H1 (cell line): ENCODE results near the gene CNTN5. TPM values are rescaled to one million over a fixed set of nuclear protein-coding genes. Genes with fewer than 3 reads are reported as not detected.

Experiments used
- CTCF ChIA-PET: fragments of 300-600 bp; sonication (Branson Sonifier 250); formaldehyde crosslinking; loops from one replicate; lab custom pipeline; 2021; ENCODE audit not compliant: partially characterized antibody; lab: Charles Lee
- POLR2A ChIA-PET: fragments of 300-600 bp; sonication (Branson Sonifier 250); formaldehyde crosslinking; loops from one replicate; lab custom pipeline; 2021; ENCODE audit warnings: inconsistent platforms; ENCODE audit not compliant: partially characterized antibody; lab: Charles Lee
- DNase-seq, 2 experiments: peaks; one replicate each; pipeline versions ENCODE4 v3.0.0 to v3.0.0-alpha.2; 2010 to 2022; ENCODE audit warnings: low spot score in 2 of 2, low read depth in 1 of 2, mixed read lengths in 1 of 2
- FAIRE-seq: peaks from 2 replicates; lab custom pipeline; 2011; peaks lifted over from hg19 to GRCh38; lab: Jason Lieb, UNC
- H2AFZ ChIP-seq: 2 replicates; pipeline ENCODE4 v1.8.1; 2012; ENCODE audit warnings: low read length, inconsistent platforms
- H2AK5ac ChIP-seq: 2 replicates; pipeline ENCODE4 v1.6.1; 2013; ENCODE audit warnings: low read depth, low read length
- H2BK120ac ChIP-seq: replicated peaks from 2 replicates; pipeline ENCODE3; 2013; ENCODE audit warnings: low read depth, low read length, inconsistent platforms
- H2BK12ac ChIP-seq: 2 replicates; pipeline ENCODE4 v1.6.1; 2013; ENCODE audit warnings: low read depth, low read length
- H2BK15ac ChIP-seq: 2 replicates; pipeline ENCODE4 v1.6.1; 2013; ENCODE audit warnings: low read length
- H2BK20ac ChIP-seq: 2 replicates; pipeline ENCODE4 v1.6.1; 2013; ENCODE audit warnings: low read length
- H2BK5ac ChIP-seq: 2 replicates; pipeline ENCODE4 v1.6.1; 2013; ENCODE audit warnings: low read depth, low read length
- H3K14ac ChIP-seq: 2 replicates; pipeline ENCODE4 v1.6.1; 2013; ENCODE audit warnings: inconsistent platforms; ENCODE audit not compliant: insufficient read length
- H3K18ac ChIP-seq: 2 replicates; pipeline ENCODE4 v1.6.1; 2013; ENCODE audit warnings: low read length; ENCODE audit errors: extremely low read depth
- H3K23ac ChIP-seq: 2 replicates; pipeline ENCODE4 v1.6.1; 2013; ENCODE audit warnings: inconsistent platforms; ENCODE audit not compliant: insufficient read length
- H3K23me2 ChIP-seq: 2 replicates; pipeline ENCODE4 v1.6.1; 2013; ENCODE audit warnings: low read depth, low read length
- H3K27ac ChIP-seq: 2 replicates; pipeline ENCODE4 v1.6.1; 2011; ENCODE audit warnings: low read depth, low read length, inconsistent platforms
- H3K27me3 ChIP-seq, 4 experiments: replicated peaks in 1 of 4; 1 replicate in 1 of 4; 2 replicates in 3 of 4; pipeline versions ENCODE4 v1.6.1 to v1.8.1; 2011 to 2013; ENCODE audit warnings: low read length in 3 of 4, mild to moderate bottlenecking in 3 of 4, inconsistent platforms in 2 of 4, mixed read lengths in 2 of 4, moderate library complexity in 1 of 4; ENCODE audit not compliant: control insufficient read depth in 3 of 4, insufficient read depth in 3 of 4; ENCODE audit errors: extremely low read depth in 1 of 4
- H3K36me3 ChIP-seq, 4 experiments: 2 replicates each; pipeline versions ENCODE4 v1.6.1 to v1.8.1; 2011 to 2013; ENCODE audit warnings: mild to moderate bottlenecking in 4 of 4, low read length in 3 of 4, moderate library complexity in 2 of 4, control low read depth in 1 of 4, inconsistent platforms in 1 of 4; ENCODE audit not compliant: insufficient read depth in 4 of 4, control insufficient read depth in 2 of 4
- H3K4ac ChIP-seq: replicated peaks from 2 replicates; pipeline ENCODE3; 2013; ENCODE audit warnings: low read length, low read depth, mixed read lengths, inconsistent platforms; ENCODE audit not compliant: insufficient read length
- H3K4me1 ChIP-seq, 4 experiments: replicated peaks in 1 of 4; 1 replicate in 1 of 4; 2 replicates in 3 of 4; pipeline versions ENCODE4 v1.6.1 to v1.8.1; 2011 to 2013; ENCODE audit warnings: low read length in 3 of 4, inconsistent platforms in 2 of 4, mixed read lengths in 1 of 4; ENCODE audit not compliant: insufficient read depth in 4 of 4, control insufficient read depth in 3 of 4
- H3K4me2 ChIP-seq, 2 experiments: 2 replicates each; pipeline versions ENCODE4 v1.6.1 to v1.8.1; 2011 to 2013; ENCODE audit warnings: low read depth in 2 of 2, low read length in 2 of 2, control low read depth in 1 of 2, inconsistent platforms in 1 of 2, mild to moderate bottlenecking in 1 of 2; ENCODE audit not compliant: insufficient read depth in 1 of 2
- H3K4me3 ChIP-seq, 4 experiments: fragments of 200-600, 300-600 bp in 1 of 4; sonication (generic), shearing (Covaris generic), sonication (Bioruptor Twin) in 1 of 4; 2 replicates each; pipeline versions ENCODE4 v1.5.1 to v1.8.1; 2011 to 2016; ENCODE audit warnings: low read length in 4 of 4, low read depth in 3 of 4, control low read depth in 2 of 4, inconsistent platforms in 2 of 4, mild to moderate bottlenecking in 2 of 4, mixed read lengths in 1 of 4, moderate library complexity in 1 of 4; ENCODE audit not compliant: insufficient read depth in 2 of 4; ENCODE audit errors: extremely low read depth in 1 of 4
- H3K56ac ChIP-seq: replicated peaks from 2 replicates; pipeline ENCODE3; 2013; ENCODE audit warnings: low read depth, mild to moderate bottlenecking, mixed read lengths, low read length, inconsistent platforms; ENCODE audit not compliant: insufficient read length
- H3K79me1 ChIP-seq: 2 replicates; pipeline ENCODE4 v1.6.1; 2013; ENCODE audit warnings: low read depth, low read length, control low read depth
- H3K79me2 ChIP-seq, 2 experiments: 2 replicates each; pipeline versions ENCODE4 v1.6.1 to v1.8.1; 2012 to 2013; ENCODE audit warnings: low read length in 2 of 2, mild to moderate bottlenecking in 2 of 2, inconsistent platforms in 1 of 2; ENCODE audit not compliant: insufficient read depth in 2 of 2, control insufficient read depth in 1 of 2
- H3K9ac ChIP-seq, 4 experiments: replicated peaks in 1 of 4; 1 replicate in 1 of 4; 2 replicates in 3 of 4; pipeline versions ENCODE4 v1.6.1 to v1.8.1; 2011 to 2013; ENCODE audit warnings: low read depth in 3 of 4, low read length in 3 of 4, control low read depth in 2 of 4, mild to moderate bottlenecking in 2 of 4, moderate library complexity in 2 of 4, inconsistent platforms in 1 of 4; ENCODE audit errors: extremely low read depth in 1 of 4
- H3K9me3 ChIP-seq, 2 experiments: 2 replicates each; pipeline versions ENCODE4 v1.6.1 to v1.8.1; 2012 to 2013; ENCODE audit warnings: mild to moderate bottlenecking in 2 of 2, moderate library complexity in 2 of 2, control low read depth in 1 of 2, inconsistent platforms in 1 of 2, low read depth in 1 of 2, low read length in 1 of 2, mixed read lengths in 1 of 2; ENCODE audit not compliant: insufficient read depth in 2 of 2
- H4K20me1 ChIP-seq, 2 experiments: replicated peaks in 1 of 2; 2 replicates each; pipeline versions ENCODE3 to v1.8.1; 2011 to 2013; ENCODE audit warnings: inconsistent platforms in 2 of 2, low read length in 2 of 2, mild to moderate bottlenecking in 1 of 2; ENCODE audit not compliant: insufficient read depth in 2 of 2, control insufficient read depth in 1 of 2
- H4K5ac ChIP-seq: 2 replicates; pipeline ENCODE4 v1.6.1; 2013; ENCODE audit warnings: low read length, low read depth, mixed read lengths, inconsistent platforms; ENCODE audit not compliant: insufficient read length
- H4K8ac ChIP-seq: 2 replicates; pipeline ENCODE4 v1.8.0; 2013; ENCODE audit warnings: mild to moderate bottlenecking, moderate library complexity, low read length, inconsistent platforms; ENCODE audit not compliant: insufficient read depth; ENCODE audit errors: extremely low read depth
- H4K91ac ChIP-seq: replicated peaks from 2 replicates; pipeline ENCODE3; 2013; ENCODE audit warnings: low read length, mixed read lengths, inconsistent platforms; ENCODE audit not compliant: insufficient read length
- BACH1 ChIP-seq: IDR thresholded peaks from 2 replicates; pipeline ENCODE4 v1.6.1; 2012; ENCODE audit warnings: low read length, improper control_type of control experiment
- EP300 ChIP-seq, 2 experiments: IDR thresholded peaks; 1 replicate in 1 of 2; 2 replicates in 1 of 2; pipeline ENCODE4 v1.6.1; 2011 to 2012; ENCODE audit warnings: low read depth in 2 of 2, low read length in 2 of 2, mild to moderate bottlenecking in 2 of 2, borderline replicate concordance in 1 of 2, inconsistent platforms in 1 of 2, moderate library complexity in 1 of 2
- FOSL1 ChIP-seq: IDR thresholded peaks from 2 replicates; pipeline ENCODE4 v1.6.1; 2011; ENCODE audit warnings: mild to moderate bottlenecking, low read depth, low read length, moderate library complexity; ENCODE audit not compliant: insufficient read depth
- WGBS, 2 experiments: shearing (Covaris generic) in 1 of 2; methylation state at CpG; one replicate each; pipeline versions ENCODE4 v1.1.6 to v1.1.7; 2013 to 2015; ENCODE audit warnings: low lambda C conversion rate in 2 of 2, mixed read lengths in 2 of 2, inconsistent platforms in 1 of 2, low coverage in 1 of 2, missing lambda C conversion rate in 1 of 2; ENCODE audit not compliant: insufficient replicate concordance in 2 of 2, insufficient coverage in 1 of 2, insufficient read length in 1 of 2; ENCODE audit errors: extremely low coverage in 1 of 2, missing lambda C conversion rate in 1 of 2; 5-methylcytosine and 5-hydroxymethylcytosine counted together
- polyA plus RNA-seq, 7 experiments: library from polyadenylated mRNA; depleted of rRNA in 3 of 7; stranded (reverse) in 5 of 7; unstranded in 2 of 7; fragments of >200 nt in 5 of 7; fragments of 200-250 nt in 2 of 7; gene quantifications; 1 replicate in 5 of 7; 2 replicates in 1 of 7; 4 replicates in 1 of 7; pipeline versions ENCODE4 v1.2.1 to v1.2.3, GENCODE V29; 2011 to 2013; ENCODE audit warnings: missing spikeins in 2 of 7, mixed read lengths in 2 of 7
- total RNA-seq: library from RNA; stranded (reverse); fragmentation: NEBNext Ultra II Directional; extraction: Animal tissue kit (Norgen Biotek cat#: 25700); gene quantifications from 2 replicates; pipeline ENCODE4 v1.2.1, GENCODE V29; 2021
- TF ChIP-seq, protein P1 (sequence below), 3 experiments: IDR thresholded peaks; 1 replicate in 2 of 3; 2 replicates in 1 of 3; pipeline versions ENCODE4 v1.5.1 to v1.6.1; 2011; ENCODE audit warnings: low read length in 3 of 3, mild to moderate bottlenecking in 3 of 3, inconsistent platforms in 2 of 3, low read depth in 1 of 3, moderate library complexity in 1 of 3; ENCODE audit not compliant: insufficient read depth in 1 of 3; ENCODE audit errors: control extremely low read depth in 1 of 3

Gene CNTN5
- total and polyA plus RNA-seq, 2 of the 8 experiments (the other 6 are each of a cell fraction or from before 2014, with no cell fraction given) = not detected

DNA sequence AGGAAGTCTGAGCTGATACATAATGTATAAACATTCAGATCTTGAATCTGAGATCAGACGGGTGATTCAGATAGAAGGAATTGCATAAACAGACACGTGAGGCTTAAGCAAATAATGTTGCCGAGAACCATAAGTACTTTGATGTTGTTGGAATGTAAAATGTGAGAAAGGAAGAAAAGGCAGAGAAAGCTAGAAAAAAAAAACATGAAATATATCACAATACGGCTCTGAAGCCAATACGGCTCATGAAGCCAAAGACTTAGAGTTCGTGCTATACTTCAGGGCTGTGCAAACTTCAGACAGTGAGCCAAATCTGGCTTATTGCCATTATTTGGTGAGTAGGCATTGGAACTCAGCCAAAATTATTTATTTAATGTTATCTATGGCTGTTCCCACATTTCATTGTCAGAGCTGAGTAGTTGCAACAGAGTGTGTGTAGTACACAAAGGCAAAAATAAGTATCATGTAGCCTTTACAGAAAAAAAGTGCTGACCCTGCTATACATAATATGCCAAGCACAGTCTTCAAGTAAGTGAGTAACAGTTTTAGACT is 673.3 kb downstream of the CNTN5 start:
- Histone ChIP-seq H2BK15ac (no peak overlapping the region), H2BK120ac (no peak overlapping the region), H2AK5ac (no peak overlapping the region), H4K5ac (no peak overlapping the region), H3K4ac (no peak overlapping the region), H2AFZ (no peak overlapping the region), H3K79me2 (no peaks in the 10 kb centered on the region), H3K9me3 (peaks cover 0 to 3% of the 10 kb centered on the region in 2 experiments; a peak in 1 of 4 replicates), H3K4me2 (no peak overlapping the region), H4K91ac (no peak overlapping the region), H3K18ac (no peak overlapping the region), H3K79me1 (no peaks in the 10 kb centered on the region), H3K27me3 (no peaks in the 10 kb centered on the region), H2BK20ac (no peak overlapping the region), H3K27ac (no peak overlapping the region), H3K4me1 (no peaks in the 10 kb centered on the region), H4K8ac (no peak overlapping the region), H3K9ac (no peak overlapping the region), H3K36me3 (no peaks in the 10 kb centered on the region), H3K4me3 (no peak overlapping the region), H3K23ac (no peak overlapping the region), H3K56ac (no peak overlapping the region), H4K20me1 (no peaks in the 10 kb centered on the region), H2BK12ac (no peak overlapping the region), H3K14ac (no peak overlapping the region), H3K23me2 (no peaks in the 10 kb centered on the region), H2BK5ac (no peak overlapping the region)
- ChIA-PET POLR2A (interaction anchor here (0.6 kb wide), 1 partner anchor 557 kb away, joined by 3 read pairs; no protein-coding TSS in a partner anchor), CTCF (interaction anchor here (1.4 kb wide), 1 partner anchor 45 kb away, joined by 4 read pairs; no protein-coding TSS in a partner anchor)
- no peak for DNase-seq
- 91% methylated on average over 6 of the region's 6 CpGs; no CpG with 5 or more reads in 1 of the 2 experiments for WGBS, 2 experiments
- FAIRE-seq = no peak
- TF ChIP-seq FOSL1 (no peak), BACH1 (no peak), EP300 (IDR thresholded peaks at IDR 0.05; ENCODE audit: borderline replicate concordance in 1 of 2, low read depth in 2 of 2, low read length in 2 of 2) (no peak)
- TF ChIP-seq, protein P1, sequence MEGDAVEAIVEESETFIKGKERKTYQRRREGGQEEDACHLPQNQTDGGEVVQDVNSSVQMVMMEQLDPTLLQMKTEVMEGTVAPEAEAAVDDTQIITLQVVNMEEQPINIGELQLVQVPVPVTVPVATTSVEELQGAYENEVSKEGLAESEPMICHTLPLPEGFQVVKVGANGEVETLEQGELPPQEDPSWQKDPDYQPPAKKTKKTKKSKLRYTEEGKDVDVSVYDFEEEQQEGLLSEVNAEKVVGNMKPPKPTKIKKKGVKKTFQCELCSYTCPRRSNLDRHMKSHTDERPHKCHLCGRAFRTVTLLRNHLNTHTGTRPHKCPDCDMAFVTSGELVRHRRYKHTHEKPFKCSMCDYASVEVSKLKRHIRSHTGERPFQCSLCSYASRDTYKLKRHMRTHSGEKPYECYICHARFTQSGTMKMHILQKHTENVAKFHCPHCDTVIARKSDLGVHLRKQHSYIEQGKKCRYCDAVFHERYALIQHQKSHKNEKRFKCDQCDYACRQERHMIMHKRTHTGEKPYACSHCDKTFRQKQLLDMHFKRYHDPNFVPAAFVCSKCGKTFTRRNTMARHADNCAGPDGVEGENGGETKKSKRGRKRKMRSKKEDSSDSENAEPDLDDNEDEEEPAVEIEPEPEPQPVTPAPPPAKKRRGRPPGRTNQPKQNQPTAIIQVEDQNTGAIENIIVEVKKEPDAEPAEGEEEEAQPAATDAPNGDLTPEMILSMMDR (IDR thresholded peaks at IDR 0.05; ENCODE audit: control extremely low read depth in 1 of 3, insufficient read depth in 1 of 3, low read depth in 1 of 3, low read length in 3 of 3) = no peak
